Hindlimb muscle (tissue), 1 donor: Measurements from ENCODE around the gene ITGA5. TPM values are rescaled to one million over a fixed set of nuclear protein-coding genes. Genes with fewer than 3 reads are reported as not detected.

Experiments
- DNase-seq: peaks from one replicate; pipeline ENCODE4 v3.0.0-alpha.2; 2013
- polyA plus RNA-seq: library from polyadenylated mRNA; unstranded; fragments of 120-200 nt; gene quantifications from one replicate; pipeline ENCODE4 v1.2.1, GENCODE V29; 2013; ENCODE audit not compliant: insufficient read length

ITGA5 gene
- polyA plus RNA-seq, 1 donor = 112 TPM

DNA sequence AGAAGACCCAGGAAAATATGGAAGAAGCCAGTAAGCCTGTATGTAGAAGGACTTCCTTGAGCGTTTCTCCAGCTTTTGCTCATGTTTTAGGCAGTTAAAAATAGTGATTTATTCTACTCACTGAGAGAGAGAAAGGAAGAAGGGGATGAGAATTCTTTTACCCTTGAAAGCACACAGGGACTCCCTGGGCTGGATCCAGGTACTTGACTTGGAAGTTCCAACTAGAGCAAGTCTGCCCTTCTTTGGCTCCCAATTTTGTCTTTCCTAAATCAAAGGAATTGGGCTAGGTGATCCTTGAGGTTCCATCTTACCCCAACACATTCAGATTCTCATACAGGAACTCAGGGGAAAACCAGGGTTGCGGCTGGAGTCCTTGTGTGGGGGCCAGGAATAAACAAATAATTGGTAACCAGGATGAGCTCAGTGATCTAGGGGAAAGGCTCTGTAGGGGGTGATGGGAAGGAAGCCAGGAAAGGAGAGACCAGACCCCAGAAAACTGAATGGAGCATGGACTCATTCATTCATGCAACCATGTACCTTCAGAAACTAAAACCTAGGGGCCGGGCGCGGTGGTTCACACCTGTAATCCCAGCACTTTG lies 11.5 kb upstream of the ITGA5 start:
- DNase-seq = no peak

DNA sequence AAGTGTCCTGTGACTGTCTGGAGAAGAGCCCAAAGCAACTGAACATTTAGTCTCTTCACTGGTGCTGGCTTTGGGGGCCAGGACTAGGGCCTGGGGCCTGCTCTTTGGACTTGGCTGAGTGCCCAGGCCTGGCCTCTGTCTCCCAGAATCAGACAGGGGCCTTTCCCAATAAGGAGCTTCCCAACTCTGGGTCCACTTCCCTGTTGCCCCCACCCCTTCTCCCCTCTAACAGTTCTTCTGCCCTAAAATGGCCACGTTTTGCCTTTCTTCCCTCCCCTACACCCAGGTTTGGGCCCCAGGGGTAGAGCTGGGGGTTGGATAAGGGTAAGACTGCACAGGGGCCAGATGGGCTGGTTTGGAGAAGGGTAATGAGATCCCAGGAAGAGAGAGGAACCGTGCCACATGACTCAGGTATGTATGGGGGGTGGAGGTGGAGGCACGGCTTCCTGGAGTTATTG lies 10.0 kb upstream of the ITGA5 start:
- no peak for DNase-seq

DNA sequence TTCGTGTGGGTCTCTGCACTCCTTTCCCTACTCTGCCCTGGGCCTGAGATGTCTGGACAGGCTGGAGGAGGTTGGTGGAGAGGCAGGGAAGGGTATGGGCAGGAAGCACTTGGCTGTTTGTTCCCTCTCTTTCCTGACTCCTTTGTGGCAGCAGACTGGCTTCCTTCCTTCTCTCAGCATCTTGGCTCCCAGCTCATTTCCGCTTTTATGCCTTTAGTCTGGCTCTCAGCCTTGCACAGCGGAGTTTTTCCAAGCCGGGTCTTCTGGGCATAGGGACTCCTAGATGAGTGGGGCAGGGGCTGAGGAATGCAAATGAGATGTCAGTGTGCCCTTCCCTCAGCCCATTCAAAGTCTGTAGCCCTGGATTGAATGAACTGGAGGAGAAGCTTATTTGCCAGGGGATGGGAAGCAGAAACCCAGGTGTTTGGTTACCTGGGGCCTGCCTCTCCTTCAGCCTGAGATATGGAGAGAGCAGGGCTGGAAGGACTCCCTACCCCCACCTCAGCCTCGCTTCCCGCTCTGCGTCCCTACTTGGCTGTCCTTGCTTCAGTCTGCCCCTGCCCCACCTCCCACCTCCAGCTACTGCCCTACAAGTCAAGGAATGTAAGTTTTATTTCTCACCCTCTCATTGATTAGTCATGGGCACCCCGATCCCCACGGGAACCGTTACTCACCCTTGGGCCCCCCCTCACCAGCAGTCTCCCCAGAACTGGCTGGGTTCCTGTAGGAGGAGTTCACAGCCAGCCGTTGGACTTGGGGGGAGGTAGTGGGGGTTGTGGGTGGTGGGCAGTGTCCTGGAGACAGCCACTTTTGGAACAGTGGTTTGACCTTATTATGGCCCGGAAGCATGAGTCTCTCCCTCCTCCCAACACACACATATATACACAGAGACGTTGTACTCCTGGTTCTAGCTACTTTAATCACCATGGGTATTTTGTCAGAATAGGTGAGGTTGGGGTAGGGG lies 9.3 kb upstream of the ITGA5 start:
- DNase-seq = no peak

DNA sequence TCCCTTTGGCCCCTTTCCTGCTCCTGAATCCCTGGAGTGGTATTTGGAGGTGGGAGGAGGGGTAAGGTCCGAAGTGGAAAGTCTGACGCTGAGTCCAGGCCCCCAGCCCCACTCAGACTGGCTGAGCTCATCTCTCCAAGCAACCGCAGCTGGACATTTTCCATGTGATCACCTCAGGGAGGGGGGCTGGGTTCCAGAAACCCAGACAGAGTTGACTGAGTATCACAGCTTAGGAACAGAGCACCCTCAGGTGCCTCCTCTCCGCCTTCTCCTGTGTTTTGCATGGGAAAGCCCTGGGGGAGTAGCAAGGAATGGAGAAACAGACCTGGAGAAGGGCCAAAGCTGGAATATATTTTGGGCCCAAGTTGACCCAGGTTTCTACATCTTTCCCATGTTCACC lies 8.0 kb upstream of the ITGA5 start:
- DNase-seq = no peak

DNA sequence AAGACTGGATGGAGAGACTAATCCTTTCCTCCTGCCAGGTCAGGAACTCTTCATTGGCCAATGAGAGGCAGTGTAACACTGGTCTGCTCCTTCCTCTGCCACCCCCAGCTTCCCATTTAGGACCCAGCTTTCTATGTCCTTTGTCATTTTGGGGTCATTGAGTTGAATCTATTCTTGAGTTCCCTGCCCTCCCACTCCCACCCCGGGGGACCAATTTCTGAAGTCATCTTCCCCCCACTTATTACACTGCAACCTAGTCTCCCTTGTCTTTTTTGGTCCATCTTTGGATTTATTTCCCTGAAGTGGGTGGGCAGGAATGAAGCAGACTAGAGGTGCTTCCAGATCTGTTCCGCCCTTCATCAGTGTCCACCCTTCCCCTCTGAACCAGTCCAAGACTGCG lies 7.6 kb upstream of the ITGA5 start:
- DNase-seq = no peak

DNA sequence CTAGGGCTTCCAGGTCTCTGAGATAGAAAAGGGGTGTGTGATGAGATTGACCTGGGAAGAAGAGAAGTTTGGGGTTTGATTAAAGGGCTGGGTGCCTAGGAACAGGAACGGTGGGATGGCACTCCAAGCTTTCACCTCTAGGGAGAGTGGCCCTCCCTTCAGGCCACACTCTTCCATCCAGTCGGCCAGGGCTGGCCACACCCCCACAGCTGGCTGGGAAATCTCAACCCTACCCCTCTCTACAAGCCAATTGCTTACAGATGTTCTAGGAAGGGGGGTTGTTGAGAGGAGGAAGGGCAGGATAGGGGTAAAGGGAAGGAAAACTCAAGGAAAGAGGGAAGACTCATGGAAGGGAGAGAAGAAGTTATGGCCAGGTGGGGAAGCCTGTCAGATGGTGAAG lies 6.6 kb upstream of the ITGA5 start:
- no peak for DNase-seq

DNA sequence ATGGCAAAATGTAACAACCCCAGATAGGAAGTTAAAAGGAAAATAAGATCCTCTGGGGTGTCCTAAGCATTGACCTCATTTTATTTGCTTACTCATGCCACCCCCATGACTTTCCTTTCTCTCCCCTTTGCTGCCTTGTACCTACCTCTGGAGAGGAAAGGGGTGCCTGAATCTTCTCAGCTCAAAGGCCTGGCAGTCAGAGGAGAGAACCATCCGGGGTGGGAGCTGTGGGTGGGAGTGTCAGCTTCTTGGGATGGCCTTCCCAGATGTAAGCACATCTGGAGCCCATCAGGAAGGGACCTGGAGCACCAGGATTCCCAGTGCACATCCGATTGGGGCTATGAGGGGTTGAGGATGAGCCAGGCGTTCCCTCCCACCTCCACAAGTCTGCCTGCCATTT lies 5.2 kb upstream of the ITGA5 start:
- no peak for DNase-seq

DNA sequence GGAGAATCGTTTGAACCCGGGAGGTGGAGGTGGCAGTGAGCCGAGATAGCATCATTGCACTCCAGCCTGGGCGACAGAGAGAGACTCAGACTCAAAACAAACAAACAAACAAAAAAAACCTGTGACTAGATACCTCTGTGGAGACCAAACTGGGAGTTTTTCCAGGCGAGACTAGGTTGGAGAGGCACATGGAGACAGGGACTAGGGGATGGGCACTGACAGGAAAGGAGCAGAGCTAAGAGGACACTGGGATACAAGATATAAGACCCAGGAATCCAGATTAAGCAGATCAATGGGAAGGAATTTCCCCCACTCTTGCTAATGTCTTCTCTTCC lies 4.7 kb upstream of the ITGA5 start:
- no peak for DNase-seq

DNA sequence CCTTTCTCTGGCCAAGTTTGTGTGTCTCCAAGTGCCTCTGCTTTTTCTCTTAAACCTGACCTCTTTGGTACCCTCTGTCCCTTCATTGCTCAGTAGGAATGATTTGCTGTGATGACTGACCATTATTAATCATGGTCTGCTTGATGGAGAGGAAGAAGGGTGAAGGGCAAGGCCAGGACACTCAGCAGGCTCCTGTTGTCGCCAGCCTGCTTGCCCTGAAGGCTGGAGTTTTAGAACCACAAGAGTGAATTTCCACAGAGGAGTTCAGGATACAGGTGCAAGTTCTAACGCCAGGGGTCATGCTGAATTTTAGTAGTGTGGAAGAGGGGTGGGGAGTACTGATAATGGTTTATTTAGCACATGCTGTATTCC lies 2.8 kb upstream of the ITGA5 start:
- no peak for DNase-seq

DNA sequence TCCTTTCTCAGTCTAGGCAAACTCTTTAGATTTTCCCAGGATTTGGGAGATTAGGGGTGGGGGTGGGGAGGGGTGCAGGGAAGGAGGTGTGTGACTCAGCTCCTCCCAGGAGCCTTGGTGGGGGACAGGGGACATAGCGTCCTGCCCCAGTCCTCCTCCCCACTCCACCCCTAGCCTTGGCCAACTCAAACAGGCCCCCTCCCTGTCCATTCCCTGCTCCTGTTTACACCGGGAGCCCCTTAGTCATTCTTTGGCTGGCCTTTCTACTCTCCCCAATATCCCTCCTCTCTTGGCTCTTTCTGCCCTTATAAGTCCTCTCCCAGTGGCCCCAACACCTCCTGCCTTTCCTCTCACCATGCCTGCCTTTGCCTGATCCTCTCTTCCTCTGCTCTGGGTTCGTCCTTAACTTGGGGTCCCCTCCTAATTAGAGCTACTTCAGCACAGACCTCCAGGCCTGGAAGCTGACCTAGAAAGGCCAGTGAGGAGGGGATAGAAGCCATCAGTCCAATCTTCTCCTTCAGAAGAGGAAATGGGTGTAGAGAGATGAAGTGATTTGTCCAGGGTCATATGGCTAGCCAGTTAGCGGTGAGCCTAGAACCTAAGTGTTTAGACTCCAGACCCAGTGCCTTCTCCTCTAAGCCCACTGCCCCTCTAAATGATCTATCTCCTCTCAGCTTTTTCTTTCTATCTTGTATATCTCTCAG lies 2.3 kb upstream of the ITGA5 start:
- no peak for DNase-seq

DNA sequence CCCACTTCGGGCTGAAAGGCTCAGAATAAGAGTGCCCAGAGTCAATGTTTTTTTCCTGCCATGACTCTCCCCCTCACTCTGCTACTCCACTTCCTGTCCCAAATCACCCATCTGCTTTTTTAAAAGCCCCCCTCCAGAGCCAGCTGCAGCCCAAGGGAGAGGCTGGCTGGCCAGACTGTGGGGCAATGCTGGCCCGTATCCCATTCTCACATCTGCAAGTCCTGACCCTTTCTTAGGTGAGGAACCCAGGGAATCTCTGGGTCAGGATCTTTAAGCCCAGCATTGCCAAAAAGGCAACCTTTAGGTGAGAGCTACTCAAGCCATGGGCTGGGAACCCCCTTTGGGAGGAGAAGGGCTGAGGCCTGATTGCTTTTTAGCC lies 1.7 kb upstream of the ITGA5 start:
- no peak for DNase-seq

DNA sequence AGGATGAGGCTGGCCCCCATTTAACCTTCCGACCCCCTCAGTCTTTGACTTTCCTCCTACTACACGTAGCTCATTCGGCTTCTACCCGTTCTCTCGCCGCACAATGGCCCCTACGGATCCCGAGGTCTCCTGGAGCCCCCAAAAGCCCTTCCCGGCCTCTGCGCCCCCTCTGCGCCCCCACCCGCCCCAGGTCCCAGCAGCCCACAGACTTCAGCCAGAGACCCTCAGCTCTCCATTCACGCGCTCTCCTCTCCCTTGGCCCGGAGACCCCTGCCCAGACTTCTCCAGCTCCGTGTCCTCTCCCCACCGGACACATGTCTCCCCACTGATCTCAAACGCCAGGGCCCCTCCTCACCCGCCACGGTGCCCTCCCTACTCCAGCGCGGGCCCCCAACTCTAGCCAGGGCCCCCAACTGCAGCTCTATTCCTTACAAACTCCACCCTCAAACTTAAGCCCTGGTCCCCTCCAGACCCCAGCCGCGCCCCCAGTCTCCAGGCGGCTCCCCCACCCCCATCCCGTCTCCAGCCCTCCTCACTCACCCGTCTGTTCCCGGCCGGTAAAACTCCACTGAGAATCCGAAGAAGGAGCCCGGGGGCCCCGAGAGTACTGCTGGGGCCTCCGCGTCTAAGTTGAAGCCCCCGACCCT lies 502 bp downstream of the ITGA5 start:
- DNase-seq = no peak

DNA sequence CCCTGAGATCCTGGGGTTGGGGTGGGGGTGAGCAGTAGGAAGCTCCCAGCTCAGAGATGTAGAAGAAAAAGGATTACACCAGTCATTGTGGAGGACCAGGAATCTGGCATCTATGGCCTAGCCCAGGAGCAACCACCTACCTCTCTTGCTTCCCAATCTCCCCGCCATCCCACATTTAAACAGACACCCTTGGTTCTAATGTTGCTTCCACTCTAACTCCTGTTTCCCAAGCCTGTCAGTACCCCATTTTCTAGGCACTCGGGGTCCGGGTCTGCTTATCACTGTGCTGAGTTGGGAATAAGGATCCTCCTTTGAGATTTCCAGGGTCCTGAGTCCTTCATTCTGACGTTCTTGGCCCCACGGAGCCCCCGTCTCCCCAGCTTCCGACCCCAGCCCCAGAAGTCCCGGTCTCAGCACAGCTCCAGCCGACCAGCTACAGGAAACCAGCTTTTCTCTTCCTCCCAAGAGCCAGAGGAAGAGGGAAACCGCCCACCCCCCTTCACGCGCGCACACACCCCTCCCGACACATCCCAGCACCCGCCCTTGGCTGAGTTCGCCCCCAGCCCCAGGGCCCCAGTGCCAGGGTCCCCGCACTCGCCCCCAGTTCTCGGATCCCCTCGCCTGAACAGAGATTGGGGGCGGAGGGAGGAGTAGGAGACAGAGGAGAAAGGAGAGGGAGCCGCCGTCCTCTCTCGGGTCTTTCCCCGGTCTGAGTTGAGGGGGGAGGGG lies 1.2 kb downstream of the ITGA5 start:
- DNase-seq = no peak

DNA sequence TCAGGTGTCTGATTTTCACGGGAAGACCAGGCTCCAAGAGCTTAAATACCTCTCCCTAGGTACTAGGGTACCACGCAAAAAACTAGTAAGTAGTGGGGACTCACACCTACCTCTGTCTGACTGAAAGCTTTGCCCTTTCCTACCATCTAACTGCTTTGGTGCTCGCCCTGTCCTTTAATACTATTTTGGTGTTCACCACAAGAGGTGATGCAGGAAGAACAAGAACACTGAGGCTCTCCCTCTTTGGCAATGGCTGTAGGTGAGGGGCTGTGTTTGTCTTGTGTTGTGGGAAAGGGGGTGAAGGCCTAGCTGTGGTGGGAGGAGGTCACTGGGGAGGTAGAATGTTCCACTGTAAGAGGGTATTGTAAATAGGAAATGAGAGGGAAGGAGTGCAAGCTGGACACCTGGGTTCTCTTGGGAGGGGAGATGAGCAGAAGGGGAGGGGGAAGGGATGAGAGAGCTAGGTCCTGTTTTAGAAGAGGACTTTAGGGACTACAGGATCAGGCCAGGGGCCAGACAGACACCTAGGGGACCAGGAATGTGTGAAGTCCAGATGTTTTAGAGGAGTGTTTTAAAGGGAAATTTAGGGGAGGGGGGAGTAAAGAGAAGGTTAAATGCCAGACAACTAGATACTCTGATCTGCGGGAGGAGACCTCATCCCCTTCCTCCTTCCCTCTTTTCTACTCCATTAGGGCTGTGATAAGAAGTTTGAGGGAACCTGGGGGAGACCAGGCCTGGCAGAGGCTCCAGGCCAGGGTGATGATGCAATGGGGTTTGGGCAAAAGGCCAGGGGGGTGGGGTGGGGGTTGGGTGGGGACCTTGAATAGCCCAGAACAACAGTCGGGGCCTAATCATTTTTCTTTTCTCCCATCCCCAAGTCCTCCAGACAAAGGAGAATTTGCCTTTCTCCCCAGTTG lies 2.1 kb downstream of the ITGA5 start:
- no peak for DNase-seq

DNA sequence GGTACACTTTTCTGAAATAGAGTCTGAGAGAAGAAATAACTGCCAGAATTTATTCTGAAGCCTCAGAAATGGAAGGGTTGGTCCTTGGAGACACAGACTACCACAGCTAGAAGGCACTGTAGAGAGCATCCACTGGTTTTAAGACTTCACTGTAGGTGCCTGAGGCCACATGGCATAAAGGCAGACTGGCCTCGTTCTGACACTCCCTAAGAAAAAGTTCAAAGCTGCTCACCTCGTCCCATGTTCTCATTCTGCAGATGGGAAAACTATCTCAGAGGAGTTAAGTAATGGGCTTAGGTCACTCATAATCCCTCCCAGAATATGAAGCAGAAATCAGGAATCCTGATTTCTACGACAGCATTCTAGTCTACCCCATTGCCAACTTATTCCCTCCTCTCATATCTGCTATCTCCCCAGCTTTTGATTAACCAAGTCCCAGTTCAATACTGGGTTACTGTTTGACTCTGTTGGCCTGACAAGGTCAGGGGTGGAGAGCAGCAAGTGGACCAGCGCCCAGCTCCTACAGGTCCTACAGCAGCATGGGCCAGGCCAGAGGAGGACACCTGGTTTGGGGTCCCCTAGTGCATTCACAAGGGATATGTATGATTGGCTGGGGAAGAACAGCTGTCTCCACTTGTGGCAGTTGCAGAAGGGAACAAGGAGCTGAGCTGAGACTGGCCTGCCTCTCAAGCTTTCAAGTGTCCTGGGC lies 3.7 kb downstream of the ITGA5 start:
- no peak for DNase-seq

DNA sequence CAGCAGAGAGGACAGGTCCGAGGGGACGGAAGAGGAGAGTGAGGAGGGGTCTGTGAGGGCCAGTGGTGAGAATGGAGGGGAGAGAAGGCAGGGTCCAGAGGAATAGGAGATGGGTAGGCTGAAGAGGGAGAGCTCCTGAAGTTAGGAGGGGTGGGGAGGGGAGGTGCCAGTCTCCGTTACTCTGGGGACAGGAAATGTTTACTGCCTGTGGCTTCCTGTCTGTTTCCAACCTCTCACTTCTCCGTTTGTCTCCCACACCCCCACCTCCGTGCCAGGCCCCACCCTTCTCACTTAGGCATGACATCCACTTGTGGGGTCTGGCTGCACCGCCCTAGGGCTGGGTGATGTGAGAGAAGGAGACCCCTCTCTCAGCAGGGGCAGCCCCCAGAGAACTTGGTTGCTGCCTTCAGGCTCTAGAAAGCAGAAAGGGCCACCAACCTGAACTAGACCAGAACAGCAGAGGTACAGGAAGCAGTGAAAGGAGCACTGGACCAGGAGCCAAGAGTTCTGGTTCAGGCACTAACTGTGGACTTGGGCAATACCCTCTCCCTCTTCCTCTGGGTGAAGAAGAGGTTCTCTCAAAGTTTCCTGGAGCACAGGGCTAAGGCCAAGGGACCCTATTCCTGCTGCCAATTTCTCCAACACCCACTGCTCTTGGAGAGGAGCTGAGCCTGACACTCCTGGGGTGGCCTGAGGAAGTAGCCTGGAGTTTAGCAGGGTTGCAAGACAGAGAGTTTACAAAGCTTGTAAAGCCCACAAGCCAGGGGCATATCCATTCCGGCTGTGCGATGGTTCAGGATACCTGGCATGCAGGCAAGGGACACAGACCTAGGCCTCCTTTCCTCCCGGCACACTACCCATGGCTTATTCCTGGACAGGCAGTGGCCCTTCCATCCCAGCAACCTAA lies 5.5 kb downstream of the ITGA5 start:
- DNase-seq = no peak

DNA sequence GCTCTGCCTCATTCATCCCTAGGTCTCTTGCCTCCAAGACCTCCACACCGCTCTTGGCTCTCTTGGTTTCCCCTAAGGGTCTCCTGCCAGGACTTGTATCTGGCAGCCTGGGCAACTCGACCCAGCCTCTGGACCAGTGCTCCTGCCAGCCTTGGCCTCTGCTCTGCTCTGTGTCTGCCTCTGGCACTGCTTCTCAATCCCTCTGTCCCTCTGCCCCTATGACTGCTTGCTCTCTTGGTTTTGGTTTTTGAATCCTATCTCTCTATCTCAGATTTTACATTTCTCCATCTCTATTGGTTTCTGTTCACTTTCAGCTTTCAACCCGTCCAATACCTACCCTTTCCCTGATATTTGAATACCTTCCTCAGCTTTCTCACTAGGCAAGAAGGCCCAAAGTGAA lies 6.3 kb downstream of the ITGA5 start:
- DNase-seq = no peak

DNA sequence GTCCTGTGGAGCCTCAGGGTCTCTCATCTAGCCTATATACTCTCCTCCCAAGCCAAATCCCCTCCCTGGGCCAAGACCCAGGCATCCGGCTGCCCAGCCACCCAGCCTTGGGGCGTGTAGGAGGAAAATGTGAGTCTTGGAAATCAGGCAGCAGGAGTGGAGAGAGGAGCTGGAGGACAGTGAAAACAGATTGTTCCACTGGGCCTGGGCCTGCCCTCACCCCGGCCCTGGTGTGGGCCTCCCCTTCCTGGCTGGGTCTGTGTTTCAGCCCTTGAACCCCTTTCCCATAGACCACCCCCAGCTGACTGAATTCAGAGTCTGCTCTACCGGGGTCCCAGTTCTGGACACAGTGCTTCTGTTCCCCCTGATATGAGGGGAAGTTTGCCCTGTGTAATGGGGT lies 6.7 kb downstream of the ITGA5 start:
- no peak for DNase-seq

DNA sequence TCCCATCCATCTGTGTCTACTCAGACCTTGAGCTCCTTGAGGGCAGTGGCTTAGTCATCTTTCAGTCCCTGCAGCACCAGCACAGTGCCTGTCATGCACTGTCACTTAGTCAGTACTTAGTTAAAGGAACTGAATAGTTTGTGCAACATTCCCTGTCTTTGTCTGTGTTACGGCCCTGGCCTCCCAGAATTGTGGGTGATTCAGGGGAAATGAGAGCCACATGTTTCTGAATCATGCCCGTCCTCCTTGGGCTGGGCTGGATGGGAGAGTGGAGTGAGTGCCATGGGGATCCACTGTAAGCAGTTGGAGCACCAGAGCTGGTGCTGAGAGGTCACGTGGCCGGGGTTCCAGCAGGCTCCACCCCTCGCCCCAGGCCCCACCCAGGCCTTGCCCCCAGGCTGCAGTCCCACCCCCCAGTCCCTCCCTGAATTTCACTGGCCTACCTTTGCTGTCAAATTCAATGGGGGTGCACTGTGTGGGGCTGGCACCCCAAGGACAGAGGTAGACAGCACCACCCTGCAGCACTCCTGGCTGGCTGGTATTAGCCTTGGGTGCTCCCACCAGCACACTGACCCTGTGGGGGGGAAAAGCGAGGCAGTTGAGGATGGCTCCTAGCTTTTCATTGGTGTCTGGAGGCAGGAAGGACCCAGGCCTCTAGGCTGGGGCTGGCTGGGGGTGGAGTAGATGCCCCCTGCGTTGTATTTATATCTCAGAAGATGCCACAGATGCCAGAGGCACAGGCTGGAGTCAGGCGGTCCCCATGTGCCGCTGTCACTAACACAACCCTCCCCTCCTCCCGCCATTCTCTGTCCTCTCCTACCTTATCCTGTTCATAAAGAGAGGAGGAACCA lies 7.5 kb downstream of the ITGA5 start:
- no peak for DNase-seq
